Activated CD8-positive, alpha-beta memory T cell treated with anti-CD3 and anti-CD28 coated beads, Interleukin-2, amount 10 ng/mL, durations not matched to agents 7 days and 5 days (primary cell): Measurements from ENCODE around the gene ATL3. TPM values are rescaled to one million over a fixed set of nuclear protein-coding genes. Genes with fewer than 3 reads are reported as not detected.
A peak's percentile ranks its signal among the peaks of the same experiment; 100 is the strongest.
"Not testable (repeated sequence)": the region's sequence is repeated elsewhere in the genome, so short reads cannot be mapped to it uniquely, and the experiment has no call there.

Experiments
- ATAC-seq: fragments of 150-1000 bp; cut with Tn5 transposase; one replicate; pipeline ENCODE4 v1.10.0; 2021; ENCODE audit warnings: moderate library complexity
- CTCF ChIA-PET: fragments of 350-600 bp; sonication (Branson Sonifier 250); formaldehyde crosslinking; loops from one replicate; lab custom pipeline; 2021; ENCODE audit warnings: antibody characterized with exemption; lab: Charles Lee
- DNase-seq: peaks from one replicate; pipeline ENCODE4 v3.0.0-alpha.2; 2020
- H3K27ac Mint-ChIP-seq: one replicate; pipeline ENCODE4 v1.8.0; 2021; ENCODE audit warnings: mild to moderate bottlenecking, mixed read lengths
- H3K27me3 Mint-ChIP-seq: one replicate; pipeline ENCODE4 v1.8.0; 2021; ENCODE audit warnings: mixed read lengths
- H3K36me3 Mint-ChIP-seq: one replicate; pipeline ENCODE4 v1.8.0; 2021; ENCODE audit warnings: mild to moderate bottlenecking, mixed read lengths
- H3K4me1 Mint-ChIP-seq: one replicate; pipeline ENCODE4 v1.8.0; 2021; ENCODE audit warnings: mixed read lengths
- H3K4me3 Mint-ChIP-seq: one replicate; pipeline ENCODE4 v1.8.0; 2021; ENCODE audit warnings: mild to moderate bottlenecking, moderate library complexity, mixed read lengths
- H3K9me3 Mint-ChIP-seq: one replicate; pipeline ENCODE4 v1.8.0; 2022; ENCODE audit warnings: low read depth, mixed read lengths
- total RNA-seq, 2 experiments: library from RNA; stranded (reverse); gene quantifications; one replicate each; pipeline ENCODE4 v1.2.3, GENCODE V29; 2021

ATL3 gene
- total RNA-seq, 2 experiments from 2014 or later, result 28.8 to 31.9 TPM

GRCh38 chr11:63610604-63611394 is 60.4 kb downstream of the ATL3 start:
- Mint-ChIP-seq H3K36me3 (no peaks in the 10 kb centered on the region), H3K9me3 (no peaks in the 10 kb centered on the region), H3K4me3 (no peak overlapping the region), H3K27ac (no peak overlapping the region), H3K4me1 (peaks cover 24% of the 10 kb centered on the region), H3K27me3 (no peaks in the 10 kb centered on the region)
- no peak for DNase-seq
- CTCF ChIA-PET, result no interaction called here
- no peak for ATAC-seq

- no peak overlapping the region for H3K27ac Mint-ChIP-seq
- ATAC-seq, result no peak
- CTCF ChIA-PET, result no interaction called here
- no peaks in the 10 kb centered on the region for H3K36me3 Mint-ChIP-seq
- no peak for DNase-seq
- no peaks in the 10 kb centered on the region for H3K9me3 Mint-ChIP-seq
- H3K27me3 Mint-ChIP-seq, result no peaks in the 10 kb centered on the region
- peaks cover 24% of the 10 kb centered on the region for H3K4me1 Mint-ChIP-seq
- no peak overlapping the region for H3K4me3 Mint-ChIP-seq
Measured at GRCh38 chr11:63609971-63610580, 61.1 kb downstream of the ATL3 start.

GRCh38 chr11:63609536-63609935 is 61.6 kb downstream of the ATL3 start:
- Mint-ChIP-seq H3K4me3 (no peak overlapping the region), H3K9me3 (no peaks in the 10 kb centered on the region), H3K27me3 (no peaks in the 10 kb centered on the region), H3K4me1 (peaks cover 23% of the 10 kb centered on the region), H3K36me3 (no peaks in the 10 kb centered on the region), H3K27ac (no peak overlapping the region)
- DNase-seq (no peak), ATAC-seq (no peak)
- CTCF ChIA-PET, result interaction anchor here (1.5 kb wide), 1 partner anchor 26 kb away, joined by 5 read pairs; no protein-coding TSS in a partner anchor

- Mint-ChIP-seq H3K4me1 (peaks cover 22% of the 10 kb centered on the region), H3K9me3 (no peaks in the 10 kb centered on the region), H3K27ac (no peak overlapping the region), H3K4me3 (no peak overlapping the region), H3K36me3 (no peaks in the 10 kb centered on the region), H3K27me3 (no peaks in the 10 kb centered on the region)
- DNase-seq (no peak), ATAC-seq (no peak)
- CTCF ChIA-PET, result interaction anchor here (1.5 kb wide), 1 partner anchor 27 kb away, joined by 5 read pairs; no protein-coding TSS in a partner anchor
Measured at GRCh38 chr11:63608353-63609345, 62.5 kb downstream of the ATL3 start.

- Mint-ChIP-seq H3K27ac (no peak overlapping the region), H3K4me3 (no peak overlapping the region), H3K36me3 (peaks cover 2% of the 10 kb centered on the region), H3K9me3 (no peaks in the 10 kb centered on the region), H3K4me1 (peaks cover 2% of the 10 kb centered on the region), H3K27me3 (no peaks in the 10 kb centered on the region)
- CTCF ChIA-PET, result interaction anchor here (1.5 kb wide), 1 partner anchor 135 kb away, joined by 3 read pairs; no protein-coding TSS in a partner anchor
- ATAC-seq, result no peak
- DNase-seq, result peak; percentile 14
Measured at GRCh38 chr11:63603180-63603518, 68.0 kb downstream of the ATL3 start.

- not testable (repeated sequence) for H3K9me3 Mint-ChIP-seq, H3K36me3 Mint-ChIP-seq, H3K4me3 Mint-ChIP-seq, H3K27ac Mint-ChIP-seq, ATAC-seq, H3K4me1 Mint-ChIP-seq, H3K27me3 Mint-ChIP-seq
- peak; percentile 7 for DNase-seq
- CTCF ChIA-PET, result interaction anchor here (1.2 to 1.5 kb wide), 2 partner anchors 11 to 136 kb away, joined by 3 read pairs; no protein-coding TSS in a partner anchor
Measured at GRCh38 chr11:63602290-63603179, 68.6 kb downstream of the ATL3 start.

GRCh38 chr11:63599211-63600122 is 71.7 kb downstream of the ATL3 start:
- no peak for DNase-seq
- CTCF ChIA-PET, result no interaction called here

GRCh38 chr11:63598556-63598955 is 72.6 kb downstream of the ATL3 start:
- H3K4me3 Mint-ChIP-seq, result no peak overlapping the region
- no peak for DNase-seq
- H3K27ac Mint-ChIP-seq, result no peak overlapping the region
- no peaks in the 10 kb centered on the region for H3K27me3 Mint-ChIP-seq
- H3K9me3 Mint-ChIP-seq, result no peaks in the 10 kb centered on the region
- CTCF ChIA-PET, result interaction anchor here (0.7 kb wide), 1 partner anchor 37 kb away, joined by 3 read pairs; no protein-coding TSS in a partner anchor
- no peaks in the 10 kb centered on the region for H3K4me1 Mint-ChIP-seq
- peaks cover 2% of the 10 kb centered on the region for H3K36me3 Mint-ChIP-seq
- ATAC-seq, result no peak

More at GRCh38 chr11:63599211-63600122, 71.7 kb downstream of the ATL3 start:
- Mint-ChIP-seq H3K36me3 (peaks cover 2% of the 10 kb centered on the region), H3K9me3 (no peaks in the 10 kb centered on the region), H3K27ac (no peak overlapping the region), H3K27me3 (no peaks in the 10 kb centered on the region), H3K4me1 (no peaks in the 10 kb centered on the region), H3K4me3 (no peak overlapping the region)
- no peak for ATAC-seq

GRCh38 chr11:63595296-63595695 is 75.9 kb downstream of the ATL3 start:
- H3K27ac Mint-ChIP-seq, result no peak overlapping the region
- ATAC-seq (no peak), DNase-seq (no peak)
- H3K36me3 Mint-ChIP-seq, result no peaks in the 10 kb centered on the region
- H3K4me3 Mint-ChIP-seq, result no peak overlapping the region
- no peaks in the 10 kb centered on the region for H3K4me1 Mint-ChIP-seq
- CTCF ChIA-PET, result no interaction called here
- H3K9me3 Mint-ChIP-seq, result no peaks in the 10 kb centered on the region
- no peaks in the 10 kb centered on the region for H3K27me3 Mint-ChIP-seq

- DNase-seq, result no peak
- no peaks in the 10 kb centered on the region for H3K9me3 Mint-ChIP-seq
- no peaks in the 10 kb centered on the region for H3K27me3 Mint-ChIP-seq
- no peak overlapping the region for H3K27ac Mint-ChIP-seq
- peak; percentile 16 for ATAC-seq
- H3K36me3 Mint-ChIP-seq, result peaks cover 5% of the 10 kb centered on the region
- H3K4me3 Mint-ChIP-seq, result no peak overlapping the region
- H3K4me1 Mint-ChIP-seq, result no peaks in the 10 kb centered on the region
- CTCF ChIA-PET, result no interaction called here
Measured at GRCh38 chr11:63592975-63593395, 78.2 kb downstream of the ATL3 start.

- Mint-ChIP-seq H3K4me1 (no peaks in the 10 kb centered on the region), H3K4me3 (no peak overlapping the region), H3K27me3 (no peaks in the 10 kb centered on the region), H3K9me3 (no peaks in the 10 kb centered on the region), H3K27ac (no peak overlapping the region), H3K36me3 (peaks cover 15% of the 10 kb centered on the region)
- ATAC-seq (no peak), DNase-seq (no peak)
- CTCF ChIA-PET, result interaction anchor here (0.7 to 1.4 kb wide), 2 partner anchors 23 to 111 kb away, joined by 3 to 4 read pairs; no protein-coding TSS in a partner anchor
Measured at GRCh38 chr11:63590024-63590788, 81.0 kb downstream of the ATL3 start.
